ENCODE data around the gene PALD1. TPM values are rescaled to one million over a fixed set of nuclear protein-coding genes. Genes with fewer than 3 reads are reported as not detected.
A peak's percentile ranks its signal among the peaks of the same experiment; 100 is the strongest.

PALD1 gene
- total and polyA plus RNA-seq, 2 experiments from 2014 or later = 5.7 to 19.1 TPM

- Histone ChIP-seq H3K27me3 (peaks cover 15% of the 10 kb centered on the region), H3K9me3 (ENCODE audit: low read depth) (no peaks in the 10 kb centered on the region), H3K4me3 (no peak overlapping the region), H3K36me3 (no peaks in the 10 kb centered on the region), H3K4me1 (ENCODE audit: low read depth) (peaks cover 16% of the 10 kb centered on the region), H3K27ac (no peak overlapping the region)
- peak in 1 of 2 donors; percentile 39 for DNase-seq (ENCODE audit: low read depth in 1 of 2, low spot score in 1 of 2)
- TF ChIP-seq, protein P1, sequence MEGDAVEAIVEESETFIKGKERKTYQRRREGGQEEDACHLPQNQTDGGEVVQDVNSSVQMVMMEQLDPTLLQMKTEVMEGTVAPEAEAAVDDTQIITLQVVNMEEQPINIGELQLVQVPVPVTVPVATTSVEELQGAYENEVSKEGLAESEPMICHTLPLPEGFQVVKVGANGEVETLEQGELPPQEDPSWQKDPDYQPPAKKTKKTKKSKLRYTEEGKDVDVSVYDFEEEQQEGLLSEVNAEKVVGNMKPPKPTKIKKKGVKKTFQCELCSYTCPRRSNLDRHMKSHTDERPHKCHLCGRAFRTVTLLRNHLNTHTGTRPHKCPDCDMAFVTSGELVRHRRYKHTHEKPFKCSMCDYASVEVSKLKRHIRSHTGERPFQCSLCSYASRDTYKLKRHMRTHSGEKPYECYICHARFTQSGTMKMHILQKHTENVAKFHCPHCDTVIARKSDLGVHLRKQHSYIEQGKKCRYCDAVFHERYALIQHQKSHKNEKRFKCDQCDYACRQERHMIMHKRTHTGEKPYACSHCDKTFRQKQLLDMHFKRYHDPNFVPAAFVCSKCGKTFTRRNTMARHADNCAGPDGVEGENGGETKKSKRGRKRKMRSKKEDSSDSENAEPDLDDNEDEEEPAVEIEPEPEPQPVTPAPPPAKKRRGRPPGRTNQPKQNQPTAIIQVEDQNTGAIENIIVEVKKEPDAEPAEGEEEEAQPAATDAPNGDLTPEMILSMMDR (IDR thresholded peaks at IDR 0.05; ENCODE audit: low read depth, low read length) = no peak
Observed at GRCh38 chr10:70433581-70434280, 44.8 kb upstream of the PALD1 start.

- no peaks in the 10 kb centered on the region for H3K36me3 ChIP-seq
- peaks cover 32% of the 10 kb centered on the region for H3K27me3 ChIP-seq
- H3K27ac ChIP-seq = no peak overlapping the region
- H3K4me3 ChIP-seq = no peak overlapping the region
- DNase-seq (ENCODE audit: low read depth in 1 of 2, low spot score in 1 of 2) = no peak
- H3K9me3 ChIP-seq (ENCODE audit: low read depth) = no peaks in the 10 kb centered on the region
- H3K4me1 ChIP-seq (ENCODE audit: low read depth) = peaks cover 11% of the 10 kb centered on the region
- TF ChIP-seq, protein P1 (IDR thresholded peaks at IDR 0.05; ENCODE audit: low read depth, low read length) = no peak
Observed at GRCh38 chr10:70435241-70436085, 43.1 kb upstream of the PALD1 start.

DNA sequence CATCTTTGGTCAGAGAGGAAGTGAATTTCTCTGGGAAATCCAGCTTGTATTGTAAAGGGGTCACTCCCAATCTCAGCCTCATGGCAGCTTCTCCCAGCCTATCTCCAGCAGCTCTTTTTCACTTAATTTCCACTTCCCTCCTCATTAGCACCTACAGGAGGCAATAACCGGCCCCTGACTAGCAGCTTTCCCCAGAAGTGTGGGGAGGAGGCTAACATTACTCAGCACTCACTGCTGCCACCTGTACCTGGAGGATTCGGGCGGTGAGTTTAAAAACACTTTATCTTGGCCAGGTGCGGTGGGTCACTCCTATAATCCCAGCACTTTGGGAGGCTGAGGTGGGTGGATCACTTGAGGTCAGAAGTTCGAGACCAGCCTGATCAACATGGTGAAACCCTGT is 40.8 kb upstream of the PALD1 start:
- H3K27ac ChIP-seq = no peak overlapping the region
- no peak for DNase-seq (ENCODE audit: low read depth in 1 of 2, low spot score in 1 of 2)
- H3K9me3 ChIP-seq (ENCODE audit: low read depth) = no peaks in the 10 kb centered on the region
- no peak overlapping the region for H3K4me3 ChIP-seq
- H3K27me3 ChIP-seq = peaks cover 54% of the 10 kb centered on the region
- TF ChIP-seq, protein P1 (IDR thresholded peaks at IDR 0.05; ENCODE audit: low read depth, low read length) = no peak
- peaks cover 4% of the 10 kb centered on the region for H3K4me1 ChIP-seq (ENCODE audit: low read depth)
- H3K36me3 ChIP-seq = no peaks in the 10 kb centered on the region

GRCh38 chr10:70440296-70441160 is 38.0 kb upstream of the PALD1 start:
- TF ChIP-seq, protein P1 (IDR thresholded peaks at IDR 0.05; ENCODE audit: low read depth, low read length) = no peak
- no peaks in the 10 kb centered on the region for H3K36me3 ChIP-seq
- no peak overlapping the region for H3K27ac ChIP-seq
- peaks cover 66% of the 10 kb centered on the region for H3K27me3 ChIP-seq
- DNase-seq (ENCODE audit: low read depth in 1 of 2, low spot score in 1 of 2) = no peak
- no peaks in the 10 kb centered on the region for H3K9me3 ChIP-seq (ENCODE audit: low read depth)
- peak overlapping the region; percentile 15 for H3K4me3 ChIP-seq
- peaks cover 4% of the 10 kb centered on the region for H3K4me1 ChIP-seq (ENCODE audit: low read depth)

- Histone ChIP-seq H3K4me3 (peak within 1 kb of the TSS; percentile 15), H3K36me3 (no peaks in the 10 kb centered on the region), H3K27ac (no peak within 1 kb of the TSS), H3K27me3 (peaks cover 66% of the 10 kb centered on the region), H3K9me3 (ENCODE audit: low read depth) (no peaks in the 10 kb centered on the region), H3K4me1 (ENCODE audit: low read depth) (peaks cover 4% of the 10 kb centered on the region)
- TF ChIP-seq, protein P1 (IDR thresholded peaks at IDR 0.05; ENCODE audit: low read depth, low read length) = no peak
- DNase-seq (ENCODE audit: low read depth in 1 of 2, low spot score in 1 of 2) = no peak
Observed at GRCh38 chr10:70441161-70441894, 37.2 kb upstream of the PALD1 start, which contains the start of gene NODAL. Gene NODAL (minus strand): TSS chr10:70441681. CDS start chr10:70441667, 14 bp downstream.
